Upper lobe of right lung (tissue), 1 donor: Measurements from ENCODE around the gene NRP2. TPM values are rescaled to one million over a fixed set of nuclear protein-coding genes. Genes with fewer than 3 reads are reported as not detected.

Experiments
- ATAC-seq: fragments of 200-7000 bp; cut with Tn5 transposase; one replicate; pipeline ENCODE4 v1.9.1; 2020; ENCODE audit warnings: mild to moderate bottlenecking, moderate library complexity
- DNase-seq: peaks from one replicate; pipeline ENCODE4 v3.0.0-alpha.2; 2020
- H3K27ac ChIP-seq: fragments of 200-600 bp; one replicate; pipeline ENCODE4 v1.8.0; 2022
- H3K27me3 ChIP-seq: fragments of 200-600 bp; one replicate; pipeline ENCODE4 v1.8.0; 2022; ENCODE audit warnings: mild to moderate bottlenecking
- H3K36me3 ChIP-seq: fragments of 200-600 bp; one replicate; pipeline ENCODE4 v1.8.0; 2022
- H3K4me1 ChIP-seq: fragments of 200-600 bp; one replicate; pipeline ENCODE4 v1.8.0; 2022
- H3K4me3 ChIP-seq: fragments of 200-600 bp; one replicate; pipeline ENCODE4 v1.8.0; 2022; ENCODE audit warnings: mild to moderate bottlenecking
- H3K9me3 ChIP-seq: fragments of 200-600 bp; one replicate; pipeline ENCODE4 v1.8.0; 2022
- intact Hi-C: fragments of 100-400 bp; cut with DNase I; formaldehyde crosslinking; loops from one replicate; pipeline ENCODE4 v1.11.0; 2022
- total RNA-seq: library from RNA; stranded (reverse); fragmentation: NEBNext Ultra II Directional; extraction: Animal tissue kit (Norgen Biotek cat#: 25700); gene quantifications from one replicate; pipeline ENCODE4 v1.2.1, GENCODE V29; 2021
- TF ChIP-seq, protein P1 (sequence below): fragments of 200-600 bp; IDR thresholded peaks from one replicate; pipeline ENCODE4 v1.8.0; 2022; ENCODE audit warnings: antibody characterized with exemption
- donor health status: DM: no; HTN: yes; CAD: no; lungs with severe emphysema.

NRP2 gene
- total RNA-seq, 1 donor from 2014 or later: 75.3 TPM

GRCh38 chr2:205836477-205837221 is 154.3 kb downstream of the NRP2 start:
- TF ChIP-seq, protein P1, sequence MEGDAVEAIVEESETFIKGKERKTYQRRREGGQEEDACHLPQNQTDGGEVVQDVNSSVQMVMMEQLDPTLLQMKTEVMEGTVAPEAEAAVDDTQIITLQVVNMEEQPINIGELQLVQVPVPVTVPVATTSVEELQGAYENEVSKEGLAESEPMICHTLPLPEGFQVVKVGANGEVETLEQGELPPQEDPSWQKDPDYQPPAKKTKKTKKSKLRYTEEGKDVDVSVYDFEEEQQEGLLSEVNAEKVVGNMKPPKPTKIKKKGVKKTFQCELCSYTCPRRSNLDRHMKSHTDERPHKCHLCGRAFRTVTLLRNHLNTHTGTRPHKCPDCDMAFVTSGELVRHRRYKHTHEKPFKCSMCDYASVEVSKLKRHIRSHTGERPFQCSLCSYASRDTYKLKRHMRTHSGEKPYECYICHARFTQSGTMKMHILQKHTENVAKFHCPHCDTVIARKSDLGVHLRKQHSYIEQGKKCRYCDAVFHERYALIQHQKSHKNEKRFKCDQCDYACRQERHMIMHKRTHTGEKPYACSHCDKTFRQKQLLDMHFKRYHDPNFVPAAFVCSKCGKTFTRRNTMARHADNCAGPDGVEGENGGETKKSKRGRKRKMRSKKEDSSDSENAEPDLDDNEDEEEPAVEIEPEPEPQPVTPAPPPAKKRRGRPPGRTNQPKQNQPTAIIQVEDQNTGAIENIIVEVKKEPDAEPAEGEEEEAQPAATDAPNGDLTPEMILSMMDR: no peak
- no peaks in the 10 kb centered on the region for H3K36me3 ChIP-seq
- DNase-seq: no peak
- peak overlapping the region; percentile 6 for H3K27ac ChIP-seq
- intact Hi-C loops: no loop called here
- H3K4me1 ChIP-seq: peaks cover 12% of the 10 kb centered on the region
- H3K4me3 ChIP-seq: no peak overlapping the region
- no peaks in the 10 kb centered on the region for H3K27me3 ChIP-seq
- H3K9me3 ChIP-seq: no peaks in the 10 kb centered on the region
- ATAC-seq: peak; percentile 56

DNA sequence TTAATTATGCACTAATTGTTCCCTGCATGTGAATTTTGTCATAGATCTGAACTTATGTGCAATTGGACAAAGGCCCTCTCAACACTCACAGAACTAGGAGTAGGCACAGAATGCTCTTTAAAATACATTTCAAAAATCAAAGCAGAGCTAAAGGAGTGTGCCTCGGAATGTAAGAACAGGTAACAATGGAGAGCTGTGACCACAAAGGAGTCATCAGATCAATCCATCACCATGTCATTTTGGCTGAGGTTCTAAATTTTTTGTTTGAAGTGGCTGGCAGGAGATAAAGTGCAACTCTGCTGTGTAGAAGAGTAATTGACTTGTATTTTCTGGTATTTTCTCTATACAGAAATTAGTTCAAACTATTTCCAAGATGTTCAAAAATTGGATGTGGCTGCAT is 155.4 kb downstream of the NRP2 start:
- DNase-seq (no peak), ATAC-seq (no peak)
- no peaks in the 10 kb centered on the region for H3K27me3 ChIP-seq
- H3K36me3 ChIP-seq: no peaks in the 10 kb centered on the region
- TF ChIP-seq, protein P1: no peak
- H3K4me3 ChIP-seq: no peak overlapping the region
- no peak overlapping the region for H3K27ac ChIP-seq
- H3K9me3 ChIP-seq: no peaks in the 10 kb centered on the region
- intact Hi-C loops: no loop called here
- H3K4me1 ChIP-seq: peaks cover 12% of the 10 kb centered on the region

DNA sequence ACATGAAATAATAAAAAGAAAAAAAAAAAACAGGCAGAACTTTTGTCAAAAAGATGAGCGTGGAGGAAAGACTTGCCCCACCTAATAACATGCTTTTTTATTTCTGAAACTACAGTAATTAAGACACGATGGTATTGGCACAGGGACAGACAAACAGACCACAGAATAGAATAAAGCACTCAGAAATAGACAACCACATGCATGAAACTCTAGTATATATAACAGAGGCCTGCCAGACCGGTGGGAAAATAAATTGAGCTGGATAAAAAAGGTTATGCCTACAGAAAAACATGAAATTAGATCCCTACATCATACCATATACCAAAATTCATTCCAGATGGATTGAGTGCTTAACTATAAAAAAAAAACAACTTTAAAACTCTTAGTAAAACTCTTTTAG is 163.1 kb downstream of the NRP2 start:
- ATAC-seq: no peak
- H3K4me3 ChIP-seq: no peak overlapping the region
- no peak overlapping the region for H3K27ac ChIP-seq
- intact Hi-C loops: no loop called here
- DNase-seq: no peak
- no peaks in the 10 kb centered on the region for H3K9me3 ChIP-seq
- no peaks in the 10 kb centered on the region for H3K36me3 ChIP-seq
- no peaks in the 10 kb centered on the region for H3K4me1 ChIP-seq
- H3K27me3 ChIP-seq: no peaks in the 10 kb centered on the region
- TF ChIP-seq, protein P1: no peak
